Activated T-cell treated with anti-CD3 and anti-CD28 coated beads for 24 hours (primary cell): Measurements from ENCODE around the gene NOX1.

Source experiments
- DNase-seq: peaks from one replicate; pipeline ENCODE4 v3.0.0-alpha.2; 2020; ENCODE audit warnings: low read depth

NOX1 gene

DNA sequence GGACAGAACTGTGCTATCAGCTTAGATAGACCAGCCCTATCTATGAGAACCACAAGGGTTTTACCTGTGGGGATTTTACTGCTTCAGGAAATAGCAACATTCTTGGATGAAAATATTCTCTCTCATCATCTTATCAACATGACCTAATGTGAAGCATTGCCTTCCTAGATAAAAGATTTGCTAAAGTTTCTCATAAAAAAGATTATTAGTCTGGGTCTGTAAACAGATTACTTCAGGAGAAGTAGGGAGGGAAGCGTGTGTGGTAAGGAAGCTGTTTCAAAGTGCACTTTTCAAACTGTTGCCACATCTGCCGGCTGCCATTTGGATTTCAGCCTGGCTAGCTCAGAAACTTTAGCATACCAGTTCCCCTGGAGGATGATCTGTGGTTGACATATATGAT is at the start of gene NOX1:
TSS of gene NOX1 (minus strand) at position 35 of the 400 bp plus-strand sequence. CDS start 220 bp downstream, outside the sequence.
- no peak for DNase-seq

DNA sequence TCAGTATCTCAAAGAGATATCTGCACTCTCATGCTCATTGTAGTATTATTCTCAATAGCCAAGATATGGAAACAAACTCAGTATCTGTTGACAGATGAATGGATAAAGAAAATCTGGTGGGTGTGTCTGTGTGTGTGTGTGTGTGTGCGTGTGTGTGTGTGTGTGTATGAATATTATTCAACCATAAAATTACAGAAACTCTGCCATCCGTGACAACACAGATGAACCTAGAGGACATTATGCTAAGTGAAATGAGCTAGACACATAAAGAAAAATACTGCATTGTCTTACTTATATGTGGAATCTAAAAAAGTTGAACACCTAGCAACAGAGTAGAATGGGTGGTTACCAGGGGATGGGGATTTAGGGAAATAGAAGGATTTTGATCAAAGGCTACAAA is 41.4 kb upstream of the NOX1 start:
- DNase-seq, result no peak

DNA sequence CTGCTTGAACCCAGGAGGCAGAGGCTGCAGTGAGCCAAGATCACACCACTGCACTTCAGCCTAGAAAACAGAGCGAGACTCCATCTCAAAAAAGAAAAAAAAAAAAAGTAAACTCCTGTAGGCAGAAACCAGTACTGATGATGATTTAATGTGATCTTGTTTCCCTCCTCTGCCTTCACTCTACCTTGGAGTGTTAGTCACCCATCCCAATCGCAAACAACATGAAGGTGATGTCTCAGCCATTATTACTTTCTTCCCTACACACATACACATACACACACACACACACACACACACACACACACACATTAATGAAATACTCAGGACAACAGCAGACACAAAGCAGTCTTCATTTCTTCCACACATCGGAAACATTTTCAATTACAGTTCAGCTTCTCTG is 39.0 kb upstream of the NOX1 start:
- DNase-seq, result no peak

DNA sequence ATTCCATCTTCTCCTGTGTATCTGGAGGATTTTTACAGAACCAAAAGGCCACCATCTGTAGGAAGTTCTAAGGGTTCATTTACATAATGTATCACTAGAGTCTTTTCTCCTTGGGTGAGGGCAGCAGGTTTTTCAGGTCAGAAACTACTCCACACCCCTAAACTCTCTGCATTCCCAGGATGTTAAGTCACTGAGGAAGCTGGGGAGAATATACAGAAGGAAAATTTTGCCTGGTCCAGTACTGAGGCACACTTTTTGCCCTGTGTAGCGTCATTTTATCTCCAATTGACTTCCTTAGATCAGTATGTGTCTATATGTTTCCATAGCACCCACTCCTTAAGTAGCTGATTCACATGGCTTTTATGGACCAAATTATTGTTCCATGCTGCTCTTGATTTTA is 37.6 kb upstream of the NOX1 start:
- no peak for DNase-seq

DNA sequence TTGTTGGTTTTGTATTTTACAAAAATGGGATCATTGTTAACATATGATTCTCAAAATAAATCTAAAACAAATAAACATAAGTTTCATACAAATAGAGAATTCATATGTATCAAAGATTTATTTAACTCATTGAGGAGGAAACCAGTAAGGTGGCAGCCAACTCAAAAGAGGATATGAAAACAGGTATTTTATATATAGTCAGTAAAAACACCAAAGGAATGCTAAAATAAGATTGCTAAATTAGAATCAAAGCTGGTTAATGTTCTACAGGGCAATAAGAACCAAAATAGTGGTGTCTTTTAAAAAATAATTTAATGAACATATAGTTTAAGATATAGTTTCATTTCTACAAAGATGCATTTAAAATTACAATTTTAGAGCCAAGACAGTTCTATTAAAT is 31.5 kb upstream of the NOX1 start:
- no peak for DNase-seq

DNA sequence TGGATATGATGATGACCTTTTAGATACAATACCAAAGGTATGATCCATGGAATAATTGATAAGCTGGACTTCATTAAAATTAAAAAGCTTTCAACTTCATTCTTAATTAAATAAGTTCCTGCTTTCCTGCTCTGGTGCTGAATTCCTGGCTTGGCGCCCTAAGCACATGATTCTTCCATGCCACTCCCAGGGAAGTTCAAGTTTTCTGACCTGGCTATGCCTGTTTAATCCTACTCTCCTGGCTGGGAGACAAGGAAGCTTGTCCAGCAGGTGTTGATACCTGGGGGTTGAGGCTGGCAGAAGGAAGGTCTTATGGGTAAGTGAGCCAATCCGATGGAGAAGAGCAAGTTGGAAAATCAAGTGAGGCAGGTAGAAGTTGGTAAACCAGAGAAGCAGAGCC is 30.3 kb upstream of the NOX1 start:
- no peak for DNase-seq

DNA sequence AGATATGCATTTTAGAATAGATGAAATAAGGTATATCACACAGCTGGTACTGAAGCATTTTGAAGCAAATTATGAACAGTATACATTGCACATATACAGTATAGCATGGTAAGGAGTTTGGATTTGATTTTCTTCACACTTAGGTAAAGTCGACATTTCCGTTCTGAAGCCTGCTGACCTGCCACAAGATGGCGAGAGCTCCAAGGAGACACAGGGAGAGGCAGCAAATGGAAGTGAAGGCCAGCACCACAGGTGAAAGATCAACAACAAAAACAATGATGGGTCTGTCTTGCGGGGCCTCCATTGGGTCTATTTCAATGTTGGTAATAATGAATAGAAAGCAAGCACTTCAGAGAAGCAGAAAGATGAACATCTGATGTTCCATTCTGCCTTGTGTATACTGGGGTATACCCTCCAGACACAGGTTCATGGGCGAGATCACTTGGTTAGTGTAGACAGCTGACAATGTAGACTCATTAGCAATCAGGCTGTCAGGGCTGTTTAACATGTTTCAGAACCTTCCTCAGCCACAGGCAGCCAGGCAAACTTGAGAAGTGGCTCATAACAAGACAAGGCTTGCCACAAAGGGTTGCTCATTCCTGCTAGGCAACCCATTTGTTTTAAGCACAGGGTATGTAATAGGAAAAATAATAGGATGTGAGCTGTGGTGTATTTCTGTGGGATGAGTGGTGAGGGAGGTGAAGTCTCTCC is 21.4 kb upstream of the NOX1 start:
- DNase-seq, result no peak

DNA sequence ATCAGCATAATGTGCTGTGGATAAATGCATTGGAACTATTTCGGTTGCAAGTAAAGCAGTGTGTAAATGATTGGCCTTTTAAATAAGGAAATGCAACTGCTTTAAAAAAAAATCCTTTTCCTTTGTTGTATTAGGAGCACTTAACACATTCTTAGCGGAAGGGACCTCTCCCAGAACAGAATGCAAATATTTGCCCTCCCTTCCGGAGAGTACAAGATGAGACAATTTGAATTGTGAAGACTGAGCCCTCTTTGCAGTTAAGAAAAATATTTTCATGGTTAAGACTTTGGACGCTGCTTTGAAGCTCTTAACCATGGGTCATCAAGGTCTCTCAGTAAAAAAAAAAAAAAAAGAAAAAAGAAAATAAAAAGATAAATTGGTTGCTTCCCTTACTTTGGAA is 9.5 kb upstream of the NOX1 start:
- DNase-seq, result no peak

DNA sequence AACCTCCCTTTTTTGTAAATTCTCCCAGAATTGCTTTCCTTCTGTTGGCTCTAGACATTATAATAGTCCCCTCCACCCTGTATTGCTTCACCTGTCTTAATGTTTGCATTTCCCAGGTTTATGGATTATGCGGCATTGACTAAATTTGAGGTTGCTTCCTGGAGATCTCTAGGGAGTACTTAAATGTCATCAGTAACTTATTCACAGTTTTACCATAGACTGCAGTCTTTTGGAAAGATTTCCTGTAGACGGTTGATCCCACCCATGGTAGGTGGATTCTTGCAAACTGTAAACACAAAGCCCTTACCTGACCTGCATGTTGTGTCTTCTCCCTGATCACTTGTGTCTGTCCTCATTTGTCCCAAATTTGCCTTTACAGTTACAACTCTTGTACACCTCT is 6.2 kb upstream of the NOX1 start:
- DNase-seq, result no peak

DNA sequence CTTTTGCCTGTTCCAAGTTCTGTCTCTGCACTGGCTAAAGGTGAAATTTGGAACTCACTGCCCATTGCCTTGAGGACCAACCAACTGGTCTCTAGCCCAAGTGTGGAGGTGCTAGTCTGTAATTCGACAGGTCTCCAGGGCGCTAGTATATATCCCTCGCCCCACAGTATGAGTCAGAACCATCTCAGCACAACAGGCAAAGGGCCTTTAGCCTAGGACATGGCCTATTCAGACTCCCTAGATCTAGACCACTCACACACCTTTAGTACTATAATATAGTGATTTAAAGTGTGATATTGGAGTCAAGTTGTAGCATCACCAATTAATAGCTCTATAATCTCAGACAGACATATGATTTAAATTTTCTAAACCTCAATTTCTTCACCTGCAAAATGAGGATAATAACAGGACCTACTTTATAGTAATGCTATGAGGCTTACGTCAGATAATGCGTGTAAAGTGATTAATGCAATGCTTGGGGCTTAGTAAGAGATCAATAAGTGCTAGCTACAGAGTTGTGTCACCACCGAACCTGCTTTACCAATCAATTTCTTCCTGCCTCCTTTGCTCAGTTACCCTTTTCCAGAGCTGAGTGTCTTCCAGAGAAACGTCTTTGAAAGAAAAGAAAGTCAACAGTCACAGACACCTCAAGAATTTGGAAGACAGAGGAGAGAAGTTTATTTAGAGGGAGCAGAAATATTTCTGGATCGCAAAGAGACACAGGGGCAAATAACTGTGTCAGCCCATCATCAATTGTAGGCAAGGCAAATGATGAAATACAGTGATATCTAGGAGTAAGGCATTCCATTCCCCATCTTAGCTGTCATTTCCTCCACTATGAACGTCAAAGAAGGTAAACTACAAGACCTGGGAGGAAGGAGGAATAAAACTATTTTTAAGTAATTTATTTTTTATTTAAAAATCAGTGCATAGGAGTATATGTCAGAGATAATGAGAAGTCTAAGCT is 2.3 kb downstream of the NOX1 start:
- DNase-seq, result no peak

DNA sequence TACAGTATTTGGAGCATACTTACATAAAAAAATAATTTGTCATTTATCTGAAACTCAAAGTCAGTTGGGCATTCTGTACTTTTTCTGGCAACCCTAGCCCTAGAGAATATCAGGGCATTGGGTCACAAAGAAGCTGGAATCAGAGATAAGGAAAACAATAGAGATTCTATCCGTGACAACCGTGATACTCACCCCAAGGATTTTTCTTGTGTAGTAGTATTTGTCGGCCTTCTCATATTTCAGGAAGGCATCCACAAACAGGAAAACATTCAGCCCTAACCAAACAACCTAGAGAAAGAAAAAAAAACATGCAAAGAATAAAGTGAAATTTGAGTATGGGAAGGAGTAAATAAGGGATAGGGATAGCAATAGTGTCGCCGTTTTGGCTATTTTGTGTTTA is 3.6 kb downstream of the NOX1 start:
- DNase-seq, result no peak

DNA sequence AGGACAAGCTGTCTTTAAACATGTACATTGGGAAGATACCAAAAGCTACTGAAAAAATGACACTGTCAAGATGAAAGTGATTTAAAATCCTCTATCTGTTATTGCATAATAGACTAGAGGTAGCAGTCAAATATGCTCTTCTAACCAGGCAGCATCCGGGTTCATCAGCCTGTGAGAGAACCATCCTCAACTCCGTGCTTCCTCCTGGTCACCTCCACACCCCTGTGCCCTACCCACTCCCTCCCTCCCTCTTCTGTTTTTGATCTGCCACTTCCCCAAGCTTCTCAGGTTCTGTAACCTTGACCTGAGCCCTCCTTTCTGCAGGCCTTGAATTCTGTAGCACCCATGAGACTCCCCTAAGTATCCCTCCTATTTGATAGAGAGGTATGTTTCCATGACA is 5.9 kb downstream of the NOX1 start:
- DNase-seq, result no peak

DNA sequence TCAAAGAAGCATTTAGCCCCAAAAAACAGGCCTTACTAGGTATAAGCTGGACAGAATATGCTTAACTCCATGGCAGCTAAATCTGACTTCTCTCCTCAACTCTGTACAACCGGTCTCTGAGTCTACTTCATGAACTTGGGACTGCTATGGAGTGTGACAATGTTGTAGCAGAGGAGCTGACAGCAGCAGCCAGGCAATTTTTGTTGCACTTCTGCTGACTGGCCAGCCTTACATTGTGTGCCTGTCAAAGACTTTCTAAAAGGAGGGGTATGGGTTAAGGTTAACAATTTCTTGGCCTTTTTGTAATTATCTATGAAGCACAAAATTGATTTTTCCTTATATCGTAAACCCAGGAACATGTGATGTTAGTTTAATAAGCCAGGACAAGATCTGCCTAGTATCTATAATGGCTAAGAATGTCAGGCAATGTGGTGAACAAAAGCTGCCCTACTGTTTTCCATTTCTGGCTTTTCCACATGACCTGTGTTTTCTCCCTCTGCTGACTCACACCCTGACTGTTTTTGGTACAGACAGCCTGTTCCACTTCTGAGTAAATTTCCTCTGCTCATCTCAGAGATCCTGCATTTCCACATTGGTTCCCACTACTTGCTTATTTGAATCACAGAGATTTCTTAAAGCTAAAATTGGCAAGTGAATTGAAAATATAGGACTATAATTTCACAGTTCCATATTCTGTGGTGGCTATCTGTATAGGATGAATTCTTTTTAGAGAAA is 9.3 kb downstream of the NOX1 start:
- no peak for DNase-seq

DNA sequence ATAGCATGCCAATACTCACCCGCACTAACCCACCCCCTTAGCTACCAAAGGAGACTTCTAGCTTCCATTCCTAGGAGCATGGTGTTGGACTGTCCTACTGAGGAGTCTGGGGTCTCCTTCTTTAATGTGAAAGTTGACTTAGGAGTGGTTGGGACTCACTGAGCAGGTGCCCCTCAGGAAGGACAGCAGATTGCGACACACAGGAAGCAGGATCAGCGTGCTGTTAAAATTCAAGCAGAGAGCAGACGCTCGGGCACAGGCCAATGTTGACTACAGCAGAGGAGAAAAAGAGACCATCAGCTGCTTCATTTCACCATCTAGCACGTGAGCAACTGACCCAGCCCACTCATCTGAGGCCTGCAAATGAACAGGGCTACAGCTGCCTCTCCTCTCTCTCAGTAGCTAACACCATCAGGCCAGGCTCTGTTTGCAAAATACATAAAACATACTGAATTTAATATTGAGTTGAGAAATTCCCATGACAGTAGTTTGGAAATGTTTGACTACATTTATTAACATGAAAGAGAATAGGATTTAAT is 10.8 kb downstream of the NOX1 start:
- no peak for DNase-seq

DNA sequence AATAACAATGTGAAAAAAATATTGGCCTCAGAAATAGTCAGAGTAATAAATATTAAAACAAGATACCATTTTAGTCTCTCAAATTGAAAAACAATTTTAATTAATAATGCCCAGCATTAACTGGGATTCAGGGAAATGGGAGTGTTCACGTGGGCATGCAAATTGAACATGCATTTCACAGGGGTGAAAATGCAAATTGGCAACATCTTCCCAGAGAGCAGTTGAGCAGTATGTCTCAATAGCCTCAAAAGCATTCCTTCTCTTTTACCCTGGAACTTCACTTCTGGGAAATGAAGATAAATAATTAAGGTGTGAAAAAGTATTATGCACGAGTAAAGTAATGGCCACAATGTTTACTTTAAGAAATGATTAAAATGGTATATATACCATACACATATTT is 21.3 kb downstream of the NOX1 start:
- DNase-seq, result no peak

DNA sequence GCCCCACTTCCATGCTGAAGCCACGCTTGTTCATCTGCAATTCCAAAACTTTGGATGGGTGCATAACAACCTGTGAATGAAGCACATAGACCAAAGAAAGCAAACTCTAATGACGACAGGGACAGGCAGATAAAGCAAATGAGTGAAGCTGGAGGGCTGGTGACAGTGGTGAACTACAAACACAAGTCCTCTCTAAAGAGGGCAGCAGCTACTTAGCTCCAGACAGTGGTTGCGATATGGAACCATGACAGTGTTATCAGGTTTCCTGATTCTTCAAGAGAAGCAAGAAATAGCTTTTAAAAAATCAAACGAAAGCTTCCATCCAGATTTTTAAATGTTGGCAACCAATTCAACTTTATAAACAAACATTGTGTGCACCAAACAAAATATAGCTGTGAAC is 23.8 kb downstream of the NOX1 start:
- DNase-seq, result no peak

DNA sequence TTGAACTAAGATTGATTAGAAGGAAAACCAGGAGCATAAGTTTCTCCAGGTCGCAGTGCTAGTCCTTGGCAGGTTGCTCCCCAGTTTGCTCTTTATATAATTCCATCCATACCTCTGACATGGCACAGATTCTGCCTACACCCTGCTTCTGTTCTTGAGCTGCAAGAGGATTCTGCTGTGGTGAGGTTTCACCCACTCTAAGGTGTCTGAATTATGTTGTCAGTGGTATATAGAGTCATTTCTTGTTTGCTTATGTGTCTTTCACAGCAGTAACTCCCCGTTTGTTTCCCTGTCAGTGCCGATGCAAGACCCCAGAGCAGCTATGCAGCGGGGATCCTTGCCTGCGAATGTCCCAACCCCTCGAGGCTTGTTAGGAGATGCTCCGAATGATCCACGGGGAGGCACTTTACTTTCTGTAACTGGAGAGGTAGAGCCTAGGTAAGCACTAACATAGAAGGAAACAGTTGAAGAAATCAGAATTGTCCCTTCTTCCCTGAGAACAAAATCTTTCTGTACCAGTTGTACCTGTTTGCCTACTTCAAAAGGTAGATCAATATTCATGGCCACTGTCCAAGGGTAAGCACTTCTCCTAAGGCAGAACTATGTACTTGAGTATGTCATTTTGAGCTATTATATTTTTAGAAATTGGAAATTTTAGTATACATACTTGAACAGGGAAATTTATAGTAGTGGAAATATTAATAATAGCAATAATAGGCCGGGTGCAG is 42.8 kb downstream of the NOX1 start:
- no peak for DNase-seq

DNA sequence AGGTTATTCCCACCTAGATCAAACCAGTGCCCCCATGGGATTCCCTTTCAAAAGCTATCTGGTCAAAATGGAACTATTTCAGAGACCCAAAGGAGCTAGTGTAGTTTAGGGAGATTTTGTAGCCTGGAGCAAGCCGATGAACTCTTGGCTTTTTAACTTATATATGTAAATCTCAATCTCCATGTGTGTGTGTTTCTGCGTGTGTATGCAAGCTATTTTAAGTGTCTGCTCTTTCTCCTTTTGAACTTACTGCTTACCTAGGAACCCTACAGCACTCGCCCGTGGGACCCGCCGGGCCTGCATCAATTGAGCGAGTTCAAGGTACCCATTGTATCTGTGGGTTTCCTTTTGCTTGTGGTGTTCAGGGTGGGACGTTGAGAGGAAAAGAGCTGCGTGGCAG is 43.6 kb downstream of the NOX1 start:
- DNase-seq, result no peak

DNA sequence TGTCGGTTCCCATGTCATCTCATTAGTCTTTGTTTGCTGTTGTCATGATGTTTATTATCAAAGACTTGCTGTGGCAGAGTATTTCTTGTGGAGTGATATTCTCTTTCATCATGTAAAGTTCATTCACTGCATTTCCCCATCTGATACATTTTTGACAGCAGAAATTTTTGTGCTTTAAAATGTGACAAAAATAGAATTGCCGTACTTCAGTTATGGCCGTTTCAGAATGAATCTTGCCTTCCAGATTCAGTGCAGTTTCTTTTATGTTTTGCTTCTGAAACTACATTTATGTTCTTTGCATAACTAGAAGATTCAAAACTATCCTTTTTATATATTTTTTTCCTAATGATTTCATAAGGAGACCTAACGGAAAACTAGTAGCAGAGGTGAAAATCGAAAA is 44.0 kb downstream of the NOX1 start:
- no peak for DNase-seq

DNA sequence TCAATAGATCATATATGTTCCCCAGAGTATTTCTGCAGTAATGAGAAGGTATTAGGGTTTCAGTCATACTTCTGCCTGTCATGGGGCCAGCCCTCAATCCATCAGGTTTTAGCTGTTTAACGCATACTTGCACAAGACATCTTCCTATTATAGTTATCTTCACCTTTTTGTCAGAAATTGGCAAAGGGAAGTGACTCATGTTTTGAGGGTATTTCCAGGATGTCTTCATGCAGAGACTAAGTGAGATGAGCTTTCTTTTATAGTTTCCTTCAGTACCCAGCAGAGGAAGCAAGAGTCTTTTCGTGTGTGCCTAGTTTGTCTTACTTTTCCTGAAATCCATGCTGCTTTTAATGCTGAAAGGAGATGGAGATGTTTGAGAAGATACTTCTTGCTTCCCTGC is 44.4 kb downstream of the NOX1 start:
- no peak for DNase-seq

DNA sequence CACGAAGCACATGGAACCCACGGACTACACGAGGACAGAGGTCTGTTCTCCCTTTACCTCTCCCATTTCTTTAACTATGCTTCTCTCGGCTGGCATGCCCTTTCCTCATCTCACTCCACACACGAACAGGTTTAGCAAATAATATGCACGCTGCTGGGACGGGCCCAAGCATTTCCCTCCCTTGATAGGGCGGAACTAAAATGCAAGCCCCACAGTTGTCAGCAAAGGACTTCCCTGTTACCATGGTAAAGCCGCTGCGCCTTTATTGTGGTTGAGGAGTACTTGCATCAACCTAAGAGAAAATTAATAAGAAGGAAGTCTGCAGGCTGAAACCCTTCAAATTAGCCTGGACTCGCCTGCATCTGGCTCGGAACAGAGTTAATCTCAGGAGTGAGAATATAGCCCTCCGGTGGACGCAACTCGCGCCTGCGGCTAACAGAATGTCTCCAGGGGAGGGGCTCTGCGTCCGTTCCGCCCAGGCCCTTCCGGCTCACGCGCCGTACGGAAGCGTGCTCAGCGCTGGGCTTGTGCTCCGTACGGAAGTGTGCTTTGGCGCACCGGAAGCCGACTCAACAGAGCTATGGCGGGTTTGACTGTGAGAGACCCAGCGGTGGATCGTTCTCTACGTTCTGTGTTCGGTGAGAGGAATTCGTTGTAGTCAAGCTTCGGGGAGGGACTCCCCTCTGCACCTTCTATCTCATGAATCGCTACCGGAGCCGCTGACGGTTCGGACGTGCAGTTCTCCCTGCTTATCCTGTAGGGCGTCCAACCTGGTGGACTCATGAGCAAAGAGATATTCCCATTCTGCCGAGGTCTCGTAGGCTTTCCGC is 54.1 kb downstream of the NOX1 start, which contains the start of gene CSTF2:
TSS of gene CSTF2 (plus strand) at position 555 of the 830 bp plus-strand sequence. CDS start at position 581, 26 bp downstream.
- peak; percentile 71 for DNase-seq
